Activated CD8-positive, alpha-beta T cell treated with anti-CD3 and anti-CD28 coated beads for 36 hours (primary cell): Measurements from ENCODE around the gene ADCYAP1R1. TPM values are rescaled to one million over a fixed set of nuclear protein-coding genes. Genes with fewer than 3 reads are reported as not detected.

Experiments used
- ATAC-seq: fragments of 200-7000 bp; cut with Tn5 transposase; one replicate; pipeline ENCODE4 v1.10.0; 2021; ENCODE audit warnings: mild to moderate bottlenecking, moderate library complexity
- CTCF ChIA-PET: fragments of 350-600 bp; sonication (Branson Sonifier 250); formaldehyde crosslinking; loops from one replicate; lab custom pipeline; 2021; ENCODE audit warnings: antibody characterized with exemption; lab: Charles Lee
- POLR2A ChIA-PET: fragments of 350-600 bp; sonication (Branson Sonifier 250); formaldehyde crosslinking; loops from one replicate; lab custom pipeline; 2021; ENCODE audit warnings: antibody characterized with exemption; lab: Charles Lee
- DNase-seq: peaks from one replicate; pipeline ENCODE4 v3.0.0-alpha.2; 2020
- H3K27ac Mint-ChIP-seq: one replicate; pipeline ENCODE4 v1.8.0; 2021; ENCODE audit warnings: mild to moderate bottlenecking, mixed read lengths
- H3K27me3 Mint-ChIP-seq: one replicate; pipeline ENCODE4 v1.8.0; 2021; ENCODE audit warnings: mixed read lengths
- H3K36me3 Mint-ChIP-seq: one replicate; pipeline ENCODE4 v1.8.0; 2021; ENCODE audit warnings: low read depth, mixed read lengths
- H3K4me1 Mint-ChIP-seq: one replicate; pipeline ENCODE4 v1.8.0; 2021; ENCODE audit warnings: low read depth, mixed read lengths
- H3K4me3 Mint-ChIP-seq: one replicate; pipeline ENCODE4 v1.8.0; 2021; ENCODE audit warnings: mild to moderate bottlenecking, moderate library complexity, mixed read lengths
- H3K9me3 Mint-ChIP-seq: one replicate; pipeline ENCODE4 v1.8.0; 2021; ENCODE audit warnings: mixed read lengths
- CTCF ChIP-seq: fragments of 200-600 bp; IDR thresholded peaks from one replicate; pipeline ENCODE4 v1.8.0; 2022; ENCODE audit warnings: antibody characterized with exemption, mild to moderate bottlenecking
- intact Hi-C: fragments of 100-400 bp; cut with micrococcal nuclease; formaldehyde crosslinking; loops from one replicate; pipeline ENCODE4 v1.10.0; 2022
- total RNA-seq, 2 experiments: library from RNA; stranded (reverse); gene quantifications; one replicate each; pipeline ENCODE4 v1.2.3, GENCODE V29; 2021

Gene ADCYAP1R1
- total RNA-seq, 2 experiments from 2014 or later = not detected

- no peak for DNase-seq
- CTCF ChIA-PET = interaction anchor here (1.4 kb wide), 1 partner anchor 82 kb away, joined by 5 read pairs; no protein-coding TSS in a partner anchor
- H3K9me3 Mint-ChIP-seq = peaks cover 11% of the 10 kb centered on the region
- peaks cover 7% of the 10 kb centered on the region for H3K27me3 Mint-ChIP-seq
- H3K4me3 Mint-ChIP-seq = no peak overlapping the region
- POLR2A ChIA-PET = no interaction called here
- no peak for TF ChIP-seq CTCF
- peaks cover 21% of the 10 kb centered on the region for H3K4me1 Mint-ChIP-seq
- peaks cover 5% of the 10 kb centered on the region for H3K36me3 Mint-ChIP-seq
- no peak overlapping the region for H3K27ac Mint-ChIP-seq
- intact Hi-C loops = no loop called here
- ATAC-seq = no peak
These were observed 31.9 kb upstream of the ADCYAP1R1 start for GRCh38 chr7:31020161-31020560.

GRCh38 chr7:31020652-31021051, 31.5 kb upstream of the ADCYAP1R1 start:
- peaks cover 5% of the 10 kb centered on the region for H3K36me3 Mint-ChIP-seq
- ChIA-PET POLR2A (no interaction called here), CTCF (interaction anchor here (2.1 kb wide), 1 partner anchor 102 kb away, joined by 7 read pairs; no protein-coding TSS in a partner anchor)
- H3K4me3 Mint-ChIP-seq = no peak overlapping the region
- peaks cover 11% of the 10 kb centered on the region for H3K9me3 Mint-ChIP-seq
- intact Hi-C loops = no loop called here
- TF ChIP-seq CTCF = no peak
- peaks cover 21% of the 10 kb centered on the region for H3K4me1 Mint-ChIP-seq
- peaks cover 6% of the 10 kb centered on the region for H3K27me3 Mint-ChIP-seq
- ATAC-seq = no peak
- no peak overlapping the region for H3K27ac Mint-ChIP-seq
- DNase-seq = no peak

- peaks cover 11% of the 10 kb centered on the region for H3K9me3 Mint-ChIP-seq
- no peak overlapping the region for H3K27ac Mint-ChIP-seq
- POLR2A ChIA-PET = no interaction called here
- H3K4me1 Mint-ChIP-seq = peaks cover 21% of the 10 kb centered on the region
- H3K27me3 Mint-ChIP-seq = peaks cover 2% of the 10 kb centered on the region
- intact Hi-C loops = no loop called here
- no peak overlapping the region for H3K4me3 Mint-ChIP-seq
- H3K36me3 Mint-ChIP-seq = peaks cover 5% of the 10 kb centered on the region
- CTCF ChIA-PET = interaction anchor here (2.1 kb wide), 1 partner anchor 100 kb away, joined by 7 read pairs; no protein-coding TSS in a partner anchor
- TF ChIP-seq CTCF = no peak
- no peak for DNase-seq
- ATAC-seq = no peak
These were observed 30.0 kb upstream of the ADCYAP1R1 start for GRCh38 chr7:31022117-31022516.

- no peak for TF ChIP-seq CTCF
- H3K36me3 Mint-ChIP-seq = peaks cover 5% of the 10 kb centered on the region
- intact Hi-C loops = no loop called here
- H3K4me3 Mint-ChIP-seq = no peak overlapping the region
- H3K9me3 Mint-ChIP-seq = peaks cover 11% of the 10 kb centered on the region
- ATAC-seq (no peak), DNase-seq (no peak)
- H3K27ac Mint-ChIP-seq = peak overlapping the region; percentile 24
- H3K4me1 Mint-ChIP-seq = peaks cover 21% of the 10 kb centered on the region
- ChIA-PET CTCF (interaction anchor here (1.0 to 2.1 kb wide), 2 partner anchors 39 to 100 kb away, joined by 3 to 7 read pairs; no protein-coding TSS in a partner anchor), POLR2A (interaction anchor here (0.6 kb wide), 1 partner anchor 219 kb away, joined by 3 read pairs; no protein-coding TSS in a partner anchor)
- H3K27me3 Mint-ChIP-seq = peaks cover 2% of the 10 kb centered on the region
These were observed 29.4 kb upstream of the ADCYAP1R1 start for GRCh38 chr7:31022726-31023125.

- intact Hi-C loops = no loop called here
- TF ChIP-seq CTCF = no peak
These were observed 28.2 kb upstream of the ADCYAP1R1 start for GRCh38 chr7:31023877-31024276.

More at GRCh38 chr7:31023877-31024276, 28.2 kb upstream of the ADCYAP1R1 start:
- POLR2A ChIA-PET = no interaction called here
- CTCF ChIA-PET = interaction anchor here (2.3 to 3.2 kb wide), 2 partner anchors 40 to 99 kb away, joined by 9 to 14 read pairs; no protein-coding TSS in a partner anchor
- ATAC-seq (peak; percentile 75), DNase-seq (peak; percentile 63)
- H3K4me3 Mint-ChIP-seq = no peak overlapping the region
- peaks cover 2% of the 10 kb centered on the region for H3K27me3 Mint-ChIP-seq
- H3K36me3 Mint-ChIP-seq = peaks cover 5% of the 10 kb centered on the region
- peaks cover 21% of the 10 kb centered on the region for H3K4me1 Mint-ChIP-seq
- H3K9me3 Mint-ChIP-seq = peaks cover 11% of the 10 kb centered on the region
- peak overlapping the region; percentile 84 for H3K27ac Mint-ChIP-seq
